GM13977 (cell line): ENCODE data around the gene AGT.
"Not testable (repeated sequence)": the region's sequence is repeated elsewhere in the genome, so short reads cannot be mapped to it uniquely, and the experiment has no call there.

Source experiments
- DNase-seq: peaks from one replicate; pipeline ENCODE4 v3.0.0; 2012; ENCODE audit warnings: low spot score
- in situ Hi-C: fragments of 300-500 bp; cut with MboI; formaldehyde crosslinking; loops from one replicate; pipeline ENCODE4 v1.12.0; 2022; ENCODE audit warnings: low sequenced_read_pairs, low pct_unique_long_range_greater_than_20kb, mixed read lengths, inconsistent platforms; ENCODE audit not compliant: unreplicated experiment
- TF ChIP-seq, protein P1 (sequence below): IDR thresholded peaks from 2 replicates; pipeline ENCODE4 v1.5.1; 2012; ENCODE audit warnings: mild to moderate bottlenecking, control low read depth; ENCODE audit not compliant: insufficient read depth; ENCODE audit errors: extremely low read depth, missing control alignments

AGT gene

DNA sequence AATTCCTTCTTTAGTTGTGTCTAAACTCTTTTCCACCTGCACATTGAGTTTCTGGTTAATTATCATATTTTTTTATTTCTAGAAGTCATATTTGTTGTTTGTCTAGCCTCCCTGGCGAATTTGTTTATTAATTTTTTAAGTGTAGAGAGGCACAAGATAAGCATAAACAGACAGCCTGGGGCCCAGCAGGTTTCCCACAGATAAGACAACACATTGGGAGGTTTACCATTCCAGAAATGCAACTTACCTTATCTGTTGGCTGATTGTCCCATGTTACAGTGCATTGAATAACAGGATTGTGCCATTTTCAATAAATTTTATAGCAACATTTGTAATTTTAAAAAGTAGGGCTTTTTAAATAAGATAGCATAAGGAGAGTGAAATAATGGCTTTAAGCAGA lies 36.7 kb downstream of the AGT start:
- no peak for DNase-seq
- TF ChIP-seq, protein P1, sequence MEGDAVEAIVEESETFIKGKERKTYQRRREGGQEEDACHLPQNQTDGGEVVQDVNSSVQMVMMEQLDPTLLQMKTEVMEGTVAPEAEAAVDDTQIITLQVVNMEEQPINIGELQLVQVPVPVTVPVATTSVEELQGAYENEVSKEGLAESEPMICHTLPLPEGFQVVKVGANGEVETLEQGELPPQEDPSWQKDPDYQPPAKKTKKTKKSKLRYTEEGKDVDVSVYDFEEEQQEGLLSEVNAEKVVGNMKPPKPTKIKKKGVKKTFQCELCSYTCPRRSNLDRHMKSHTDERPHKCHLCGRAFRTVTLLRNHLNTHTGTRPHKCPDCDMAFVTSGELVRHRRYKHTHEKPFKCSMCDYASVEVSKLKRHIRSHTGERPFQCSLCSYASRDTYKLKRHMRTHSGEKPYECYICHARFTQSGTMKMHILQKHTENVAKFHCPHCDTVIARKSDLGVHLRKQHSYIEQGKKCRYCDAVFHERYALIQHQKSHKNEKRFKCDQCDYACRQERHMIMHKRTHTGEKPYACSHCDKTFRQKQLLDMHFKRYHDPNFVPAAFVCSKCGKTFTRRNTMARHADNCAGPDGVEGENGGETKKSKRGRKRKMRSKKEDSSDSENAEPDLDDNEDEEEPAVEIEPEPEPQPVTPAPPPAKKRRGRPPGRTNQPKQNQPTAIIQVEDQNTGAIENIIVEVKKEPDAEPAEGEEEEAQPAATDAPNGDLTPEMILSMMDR, result no peak
- in situ Hi-C loops, result no loop called here

DNA sequence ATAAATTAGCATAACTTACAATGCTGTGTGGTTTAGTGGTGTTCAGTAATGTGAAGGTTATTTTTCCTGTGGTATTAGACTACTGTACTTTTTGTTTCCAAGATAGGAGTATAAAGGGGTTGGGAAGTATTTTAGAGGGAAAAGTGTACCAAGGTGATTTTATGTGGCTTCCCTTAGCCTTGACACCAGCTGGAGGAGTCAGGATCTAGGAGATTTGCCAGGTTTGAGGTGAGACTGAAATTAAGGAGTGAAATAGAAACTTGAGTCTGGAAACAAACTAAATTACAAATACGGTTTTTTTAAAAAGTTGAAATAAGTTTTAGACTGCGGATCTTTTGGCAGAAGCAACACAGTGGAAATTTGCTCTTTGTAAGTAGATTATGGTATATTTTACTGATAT lies 39.3 kb downstream of the AGT start:
- in situ Hi-C loops, result no loop called here
- DNase-seq, result no peak
- TF ChIP-seq, protein P1, result no peak

DNA sequence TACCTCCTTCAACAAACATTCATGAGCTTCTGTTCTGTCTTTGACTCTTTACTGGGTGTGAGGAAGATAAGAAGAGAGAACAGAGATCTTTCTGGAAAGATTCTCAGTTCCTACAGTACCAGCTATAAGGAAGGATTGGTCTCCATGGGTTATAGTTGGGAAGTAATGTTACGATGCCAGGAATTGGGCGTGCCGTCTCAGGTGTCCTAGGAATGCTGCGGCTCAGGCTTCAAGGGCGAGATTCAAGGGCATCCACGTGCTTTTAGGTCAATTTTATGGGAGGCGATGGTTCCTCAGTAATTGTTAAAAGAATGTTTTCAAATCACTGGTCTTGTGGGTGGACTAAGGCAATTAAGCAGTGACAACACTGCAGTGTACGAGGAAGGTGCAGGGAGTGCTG lies 44.4 kb downstream of the AGT start:
- DNase-seq, result no peak
- TF ChIP-seq, protein P1, result no peak
- in situ Hi-C loops, result no loop called here

DNA sequence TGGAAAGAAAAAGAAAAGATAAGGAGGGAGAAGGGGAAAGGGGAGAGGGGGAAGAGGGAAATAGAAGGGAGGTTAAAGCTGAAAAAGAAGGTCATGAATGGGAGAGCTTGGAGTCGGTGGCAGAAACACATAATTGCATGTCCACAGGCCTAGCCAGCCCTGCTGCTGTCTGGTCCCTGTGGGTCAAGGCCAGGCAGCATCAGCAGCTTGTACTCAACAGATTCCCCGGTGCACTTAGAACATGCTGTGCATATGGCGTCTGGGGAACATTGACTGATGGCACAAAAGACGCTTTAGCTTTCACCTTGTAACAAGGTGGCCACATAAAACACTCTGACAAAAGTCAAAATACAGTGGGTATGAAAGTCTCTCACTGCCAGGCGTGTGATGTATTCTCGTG lies 45.7 kb downstream of the AGT start:
- in situ Hi-C loops, result no loop called here
- TF ChIP-seq, protein P1, result no peak
- no peak for DNase-seq

DNA sequence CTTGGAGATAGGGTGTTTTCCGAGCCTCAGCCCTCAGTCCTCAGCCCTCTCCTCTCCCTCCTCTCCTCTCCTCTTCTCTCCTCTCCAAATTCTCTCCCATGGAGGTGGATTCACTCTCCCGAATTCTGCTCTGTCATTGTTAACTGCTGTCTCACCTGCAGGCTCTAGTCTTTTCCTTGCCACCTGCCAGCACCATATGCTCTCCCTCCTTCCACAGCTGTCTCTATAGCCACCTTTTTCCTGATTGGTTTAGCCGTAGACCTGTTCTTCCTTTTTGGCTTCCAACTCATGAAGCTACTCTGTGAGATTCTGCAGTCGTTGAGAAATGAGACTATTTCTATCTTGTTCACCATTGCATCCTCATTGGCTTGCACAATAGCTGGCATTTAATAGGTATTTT lies 51.9 kb downstream of the AGT start:
- in situ Hi-C loops, result no loop called here
- no peak for DNase-seq
- TF ChIP-seq, protein P1, result no peak

DNA sequence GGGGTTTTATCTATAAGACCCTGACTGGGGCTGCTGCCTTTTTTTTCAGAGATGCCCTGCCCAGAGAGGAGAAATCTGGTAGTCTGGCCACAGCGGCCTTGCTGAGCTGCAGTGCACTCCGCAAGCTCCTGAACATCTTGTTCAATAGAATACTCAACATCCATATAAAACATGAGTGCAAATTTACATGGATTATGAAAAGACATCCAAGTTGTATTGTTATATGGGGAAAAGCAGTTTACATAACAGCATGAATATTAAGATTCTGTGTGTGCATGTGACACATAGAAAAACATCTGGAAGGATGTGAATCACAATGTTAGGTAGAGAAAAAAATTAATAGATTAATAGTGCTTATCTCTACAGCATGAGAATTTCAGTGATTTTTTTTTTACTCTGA lies 55.2 kb downstream of the AGT start:
- in situ Hi-C loops, result no loop called here
- no peak for DNase-seq
- TF ChIP-seq, protein P1, result no peak

DNA sequence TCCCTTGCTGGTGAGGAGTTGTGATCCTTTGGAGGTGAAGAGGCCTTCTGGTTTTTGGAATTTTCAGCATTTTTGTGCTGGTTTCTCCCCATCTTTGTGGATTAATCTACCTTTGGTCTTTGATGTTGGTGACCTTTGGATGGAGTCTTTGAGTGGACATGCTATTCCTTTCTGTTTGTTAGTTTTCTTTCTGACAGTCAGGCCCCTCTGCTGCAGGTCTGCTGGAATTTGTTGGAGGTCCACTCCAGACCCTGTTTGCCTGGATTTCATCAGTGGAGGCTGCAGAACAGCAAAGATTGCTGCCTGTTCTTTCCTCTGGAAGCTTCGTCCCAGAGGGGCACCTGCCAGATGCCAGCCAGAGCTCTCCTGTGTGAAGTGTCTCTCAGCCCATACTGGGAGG lies 55.8 kb downstream of the AGT start:
- DNase-seq, in situ Hi-C loops: not testable (repeated sequence)

DNA sequence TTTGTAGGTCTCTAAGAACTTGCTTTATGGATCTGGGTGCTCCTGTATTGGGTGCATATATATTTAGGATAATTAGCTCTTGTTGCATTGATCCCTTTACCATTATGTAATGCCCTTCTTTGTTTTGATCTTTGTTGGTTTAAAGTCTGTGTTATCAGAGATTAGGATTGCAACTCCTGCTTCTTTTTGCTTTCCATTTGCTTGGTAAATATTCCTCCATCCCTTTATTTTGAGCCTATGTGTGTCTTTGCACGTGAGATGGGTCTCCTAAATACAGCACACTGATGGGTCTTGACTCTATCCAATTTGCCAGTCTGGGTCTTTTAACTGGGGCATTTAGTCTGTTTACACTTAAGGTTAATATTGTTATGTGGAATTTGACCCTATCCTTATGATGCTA lies 57.2 kb downstream of the AGT start:
- DNase-seq, in situ Hi-C loops: not testable (repeated sequence)
